Astrocyte of the cerebellum (primary cell): ENCODE data around the gene CNDP1.

Source experiments
- DNase-seq: peaks from one replicate; pipeline ENCODE4 v3.0.0-alpha.2; 2011; ENCODE audit warnings: low read depth
- H3K4me3 ChIP-seq: 2 replicates; pipeline ENCODE4 v1.5.1; 2011; ENCODE audit warnings: mild to moderate bottlenecking, low read depth, low read length, moderate library complexity
- CTCF ChIP-seq: IDR thresholded peaks from 2 replicates; pipeline ENCODE4 v1.5.1; 2012; ENCODE audit warnings: low read length, low read depth, moderate library complexity, mild to moderate bottlenecking; ENCODE audit errors: missing control alignments
- in situ Hi-C: cut with HindIII; loops from 2 replicates; pipeline ENCODE4 v1.10.0; 2017; ENCODE audit warnings: low sequenced_read_pairs

CNDP1 gene

GRCh38 chr18:74571895-74572680 lies 37.8 kb downstream of the CNDP1 start:
- no peak overlapping the region for H3K4me3 ChIP-seq
- no peak for TF ChIP-seq CTCF
- DNase-seq = no peak
- in situ Hi-C loops = no loop called here

- no peak overlapping the region for H3K4me3 ChIP-seq
- in situ Hi-C loops = no loop called here
- DNase-seq = no peak
- no peak for TF ChIP-seq CTCF
Observed at GRCh38 chr18:74573053-74573452, 38.8 kb downstream of the CNDP1 start.

- in situ Hi-C loops = no loop called here
- no peak overlapping the region for H3K4me3 ChIP-seq
- TF ChIP-seq CTCF = no peak
- DNase-seq = no peak
Observed at GRCh38 chr18:74574916-74575315, 40.6 kb downstream of the CNDP1 start.

GRCh38 chr18:74577019-74577418 lies 42.7 kb downstream of the CNDP1 start:
- H3K4me3 ChIP-seq = no peak overlapping the region
- DNase-seq = no peak
- in situ Hi-C loops = no loop called here
- TF ChIP-seq CTCF = no peak

GRCh38 chr18:74579496-74580065 lies 45.3 kb downstream of the CNDP1 start:
- in situ Hi-C loops = no loop called here
- no peak overlapping the region for H3K4me3 ChIP-seq
- DNase-seq = no peak
- no peak for TF ChIP-seq CTCF

GRCh38 chr18:74582642-74583041 lies 48.3 kb downstream of the CNDP1 start:
- TF ChIP-seq CTCF = no peak
- in situ Hi-C loops = no loop called here
- no peak overlapping the region for H3K4me3 ChIP-seq
- no peak for DNase-seq
